Stimulated activated naive CD8-positive, alpha-beta T cell treated with anti-CD3 and anti-CD28 coated beads, Interleukin-15, amount 100 ng/mL, for 72 hours (primary cell): ENCODE results near the gene OAS3.
"Not testable (repeated sequence)": the region's sequence is repeated elsewhere in the genome, so short reads cannot be mapped to it uniquely, and the experiment has no call there.

Experiments
- ATAC-seq: fragments of 150-1000 bp; cut with Tn5 transposase; 2 replicates; pipeline ENCODE4 v1.10.0; 2021; ENCODE audit warnings: mild to moderate bottlenecking, moderate library complexity
- DNase-seq, 2 donors: peaks; one replicate each; pipeline ENCODE4 v3.0.0; 2021 to 2022
- H3K27ac Mint-ChIP-seq, 2 donors: one replicate each; pipeline ENCODE4 v1.8.0; 2022; ENCODE audit warnings: mild to moderate bottlenecking in 2 of 2, mixed read lengths in 2 of 2, moderate library complexity in 2 of 2
- H3K27me3 Mint-ChIP-seq: one replicate; pipeline ENCODE4 v1.8.0; 2022; ENCODE audit warnings: mixed read lengths
- H3K4me1 Mint-ChIP-seq: one replicate; pipeline ENCODE4 v1.8.0; 2022; ENCODE audit warnings: mild to moderate bottlenecking, mixed read lengths
- H3K4me3 Mint-ChIP-seq, 2 donors: one replicate each; pipeline ENCODE4 v1.8.0; 2022; ENCODE audit warnings: mild to moderate bottlenecking in 2 of 2, mixed read lengths in 2 of 2, moderate library complexity in 1 of 2
- H3K9me3 Mint-ChIP-seq, 2 donors: one replicate each; pipeline ENCODE4 v1.8.0; 2022; ENCODE audit warnings: mixed read lengths in 2 of 2

Gene OAS3

DNA sequence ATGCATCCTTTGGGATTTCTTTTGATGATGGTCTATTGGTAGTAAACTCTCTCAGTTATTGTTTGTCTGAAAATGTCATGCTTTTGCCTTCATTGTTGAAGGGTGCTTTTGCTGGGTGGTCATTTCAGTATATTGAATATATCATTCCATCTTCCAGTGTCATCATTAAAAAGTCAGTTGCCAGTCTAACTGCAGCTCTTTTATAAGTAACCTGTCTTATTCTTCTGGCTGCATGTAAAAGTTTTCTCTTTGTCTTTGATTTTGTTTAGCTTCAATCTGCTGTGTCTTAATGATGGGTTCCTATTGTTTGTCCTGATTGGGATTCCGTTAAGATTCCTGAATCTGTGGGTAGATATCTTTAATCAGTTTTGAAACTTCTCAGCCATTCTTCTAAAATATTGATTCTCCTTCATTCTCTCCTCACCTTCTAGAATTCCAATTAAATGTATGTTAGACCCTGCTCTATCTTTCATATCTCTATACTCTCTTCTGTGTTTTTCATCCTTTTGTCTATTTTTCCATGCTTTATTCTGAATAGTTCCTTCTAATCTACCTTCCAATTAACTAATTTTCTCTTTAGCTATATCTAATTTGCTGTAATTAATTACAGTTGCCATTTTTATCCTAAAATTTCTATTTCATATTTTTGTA is 25.1 kb upstream of the OAS3 start:
- Mint-ChIP-seq H3K27ac (no peak overlapping the region), H3K27me3 (no peaks in the 10 kb centered on the region), H3K9me3 (peaks cover 19 to 22% of the 10 kb centered on the region in 2 donors), H3K4me1 (peaks cover 20% of the 10 kb centered on the region), H3K4me3 (no peak overlapping the region)
- no peak for ATAC-seq
- no peak for DNase-seq

DNA sequence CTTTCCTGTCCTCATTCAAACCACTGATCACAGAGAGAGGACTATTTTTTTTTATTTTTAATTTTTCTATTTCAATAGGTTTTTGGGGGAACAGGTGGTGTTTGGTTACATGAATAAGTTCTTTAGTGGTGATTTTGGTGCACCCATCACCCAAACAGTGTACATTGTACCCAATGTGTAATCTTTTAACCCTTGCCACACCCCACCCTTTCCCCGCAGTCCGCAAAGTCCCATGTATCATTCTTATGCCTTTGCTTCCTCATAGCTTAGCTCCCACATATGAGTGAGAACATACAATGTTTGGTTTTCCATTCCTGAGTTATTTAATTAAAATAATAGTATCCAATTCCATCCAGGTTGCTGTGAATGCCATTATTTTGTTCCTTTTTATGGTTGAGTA is 24.4 kb upstream of the OAS3 start:
- H3K27ac Mint-ChIP-seq, ATAC-seq, H3K27me3 Mint-ChIP-seq, H3K4me3 Mint-ChIP-seq, DNase-seq: not testable (repeated sequence)
- Mint-ChIP-seq H3K9me3 (peaks cover 19 to 22% of the 10 kb centered on the region in 2 donors), H3K4me1 (peaks cover 13% of the 10 kb centered on the region)

DNA sequence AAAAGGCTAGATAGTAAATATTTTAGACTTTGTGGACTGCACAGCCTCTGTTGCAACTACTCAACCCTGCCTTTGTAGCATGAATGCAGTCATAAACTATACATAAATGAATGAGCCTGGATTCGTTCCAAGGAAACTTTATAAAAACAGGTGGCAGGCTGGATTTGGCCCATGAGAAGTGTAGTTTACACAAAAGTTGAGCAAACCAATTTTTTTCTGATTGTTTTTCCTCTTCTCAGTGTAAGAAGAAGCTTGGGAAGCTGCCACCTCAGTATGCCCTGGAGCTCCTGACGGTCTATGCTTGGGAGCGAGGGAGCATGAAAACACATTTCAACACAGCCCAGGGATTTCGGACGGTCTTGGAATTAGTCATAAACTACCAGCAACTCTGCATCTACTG is 22.0 kb upstream of the OAS3 start:
- no peak overlapping the region for H3K4me3 Mint-ChIP-seq
- ATAC-seq (no peak), DNase-seq (no peak)
- peaks cover 19 to 22% of the 10 kb centered on the region in 2 donors for H3K9me3 Mint-ChIP-seq
- H3K27me3 Mint-ChIP-seq = no peaks in the 10 kb centered on the region
- no peaks in the 10 kb centered on the region for H3K4me1 Mint-ChIP-seq
- no peak overlapping the region for H3K27ac Mint-ChIP-seq

- DNase-seq (no peak), ATAC-seq (no peak)
- no peak overlapping the region for H3K4me3 Mint-ChIP-seq
- H3K4me1 Mint-ChIP-seq = no peaks in the 10 kb centered on the region
- peaks cover 8% of the 10 kb centered on the region in 2 donors for H3K9me3 Mint-ChIP-seq
- no peaks in the 10 kb centered on the region for H3K27me3 Mint-ChIP-seq
- H3K27ac Mint-ChIP-seq = no peak overlapping the region
These were observed 19.2 kb upstream of the OAS3 start for GRCh38 chr12:112919121-112919520.

GRCh38 chr12:112924986-112925385 is 13.3 kb upstream of the OAS3 start:
- ATAC-seq (no peak), DNase-seq (no peak)
- Mint-ChIP-seq H3K4me1 (no peaks in the 10 kb centered on the region), H3K4me3 (no peak overlapping the region), H3K27me3 (no peaks in the 10 kb centered on the region), H3K9me3 (peaks cover 5 to 7% of the 10 kb centered on the region in 2 donors), H3K27ac (no peak overlapping the region)

- H3K27me3 Mint-ChIP-seq, ATAC-seq, DNase-seq, H3K27ac Mint-ChIP-seq, H3K4me3 Mint-ChIP-seq, H3K4me1 Mint-ChIP-seq: not testable (repeated sequence)
- peaks cover 7 to 13% of the 10 kb centered on the region in 2 donors for H3K9me3 Mint-ChIP-seq
These were observed 11.7 kb upstream of the OAS3 start for GRCh38 chr12:112926416-112927033.

GRCh38 chr12:112927475-112927874 is 10.8 kb upstream of the OAS3 start:
- H3K27ac Mint-ChIP-seq = no peak overlapping the region
- DNase-seq (no peak), ATAC-seq (no peak)
- no peak overlapping the region for H3K4me3 Mint-ChIP-seq
- no peaks in the 10 kb centered on the region for H3K27me3 Mint-ChIP-seq
- H3K9me3 Mint-ChIP-seq = peaks cover 7 to 13% of the 10 kb centered on the region in 2 donors
- H3K4me1 Mint-ChIP-seq = no peaks in the 10 kb centered on the region

- no peaks in the 10 kb centered on the region for H3K4me1 Mint-ChIP-seq
- H3K9me3 Mint-ChIP-seq = peaks cover 7 to 13% of the 10 kb centered on the region in 2 donors
- H3K4me3 Mint-ChIP-seq = no peak overlapping the region
- DNase-seq (no peak), ATAC-seq (no peak)
- no peaks in the 10 kb centered on the region for H3K27me3 Mint-ChIP-seq
- no peak overlapping the region for H3K27ac Mint-ChIP-seq
These were observed 10.3 kb upstream of the OAS3 start for GRCh38 chr12:112927925-112928324.

GRCh38 chr12:112928978-112929377 is 9.3 kb upstream of the OAS3 start:
- no peak for DNase-seq
- H3K27me3 Mint-ChIP-seq = no peaks in the 10 kb centered on the region
- peak overlapping the region in 1 of 2 donors; percentile 88 for H3K27ac Mint-ChIP-seq
- peaks cover 7 to 13% of the 10 kb centered on the region in 2 donors for H3K9me3 Mint-ChIP-seq
- H3K4me3 Mint-ChIP-seq = no peak overlapping the region
- H3K4me1 Mint-ChIP-seq = no peaks in the 10 kb centered on the region
- no peak for ATAC-seq

DNA sequence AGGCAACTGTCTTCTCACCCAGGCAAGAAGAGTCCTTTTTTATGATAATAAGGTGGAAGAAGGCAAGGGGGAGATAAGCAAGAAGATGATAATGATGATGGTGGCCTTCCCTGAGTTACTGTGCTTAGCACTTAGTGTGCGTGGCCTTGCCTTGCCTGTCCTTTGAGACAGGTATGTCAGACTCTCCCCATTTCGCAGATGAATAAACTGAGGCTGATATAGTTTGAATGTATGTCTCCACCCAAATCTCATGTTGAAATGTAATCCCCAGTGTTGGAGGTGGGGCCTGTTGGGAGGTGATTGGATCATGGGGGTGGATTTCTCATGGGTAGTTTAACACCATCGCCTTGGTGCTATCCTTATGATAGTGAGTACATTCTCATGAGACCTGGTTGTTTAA is 8.6 kb upstream of the OAS3 start:
- Mint-ChIP-seq H3K27me3 (no peaks in the 10 kb centered on the region), H3K9me3 (peaks cover 7 to 13% of the 10 kb centered on the region in 2 donors), H3K27ac (no peak overlapping the region), H3K4me3 (no peak overlapping the region), H3K4me1 (no peaks in the 10 kb centered on the region)
- DNase-seq = no peak
- ATAC-seq = no peak

DNA sequence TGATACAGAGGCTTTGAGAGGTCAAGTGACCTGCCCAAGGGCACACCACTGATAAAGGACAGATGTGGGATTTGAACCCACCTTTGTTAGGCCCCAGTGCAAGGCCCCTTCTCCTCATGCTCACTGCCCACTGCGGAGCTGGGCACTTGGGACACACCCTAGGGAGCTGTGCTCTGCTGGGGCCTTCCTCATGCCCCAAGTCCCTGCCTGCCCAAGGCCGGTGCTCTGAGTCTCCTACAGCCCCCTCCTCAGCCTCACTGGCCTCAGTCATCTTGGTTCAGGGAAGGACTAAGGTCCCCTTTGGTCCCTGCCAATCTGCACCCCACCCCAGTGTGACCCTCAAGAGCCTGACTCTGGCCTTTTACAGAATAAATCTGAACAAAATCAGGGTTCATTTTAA is 7.9 kb upstream of the OAS3 start:
- Mint-ChIP-seq H3K4me3 (no peak overlapping the region), H3K27ac (no peak overlapping the region)
- ATAC-seq = no peak

DNA sequence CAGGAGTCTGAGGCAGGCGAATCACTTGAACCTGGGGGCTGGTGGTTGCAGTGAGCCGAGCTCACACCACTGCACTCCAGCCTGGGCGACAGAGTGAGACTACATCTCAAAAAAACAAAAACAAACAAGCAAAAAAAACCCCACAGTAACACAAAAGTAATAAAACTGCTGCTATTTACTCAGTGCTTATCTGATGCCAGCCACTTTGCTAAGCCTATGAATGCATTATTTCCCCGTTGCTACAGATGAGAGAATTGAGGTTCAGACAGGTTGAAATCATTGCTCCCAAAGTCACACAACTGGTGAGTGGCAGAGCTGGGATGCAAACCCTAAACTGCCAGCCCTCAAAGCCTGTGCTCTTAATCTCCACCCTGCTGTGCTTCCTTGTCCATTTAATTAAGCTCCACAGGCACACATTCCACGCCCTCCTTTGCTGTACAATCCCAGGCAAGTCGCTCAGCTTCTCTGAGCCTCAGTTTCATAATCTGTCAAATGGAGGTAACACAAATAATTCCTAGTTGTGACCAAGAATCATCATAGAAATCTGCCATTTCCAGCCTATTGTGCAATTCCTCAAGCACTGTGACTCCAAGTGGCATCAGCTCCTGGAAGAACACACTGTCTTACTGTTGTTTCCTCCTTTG is 5.7 kb upstream of the OAS3 start:
- DNase-seq = no peak
- no peak overlapping the region for H3K27ac Mint-ChIP-seq
- H3K27me3 Mint-ChIP-seq = no peaks in the 10 kb centered on the region
- no peak overlapping the region for H3K4me3 Mint-ChIP-seq
- ATAC-seq = no peak
- H3K4me1 Mint-ChIP-seq = peaks cover 21% of the 10 kb centered on the region
- H3K9me3 Mint-ChIP-seq = peaks cover under 1 to 10% of the 10 kb centered on the region in 2 donors

More for the DNA sequence above, 7.9 kb upstream of the OAS3 start:
- H3K27me3 Mint-ChIP-seq = no peaks in the 10 kb centered on the region
- H3K4me1 Mint-ChIP-seq = peaks cover 2% of the 10 kb centered on the region
- peaks cover 7 to 13% of the 10 kb centered on the region in 2 donors for H3K9me3 Mint-ChIP-seq
- no peak for DNase-seq

- Mint-ChIP-seq H3K27me3 (no peaks in the 10 kb centered on the region), H3K4me1 (peaks cover 25% of the 10 kb centered on the region), H3K27ac (no peak overlapping the region), H3K4me3 (no peak overlapping the region), H3K9me3 (peaks cover 0 to 9% of the 10 kb centered on the region in 2 donors)
- DNase-seq = no peak
- ATAC-seq = no peak
These were observed 5.2 kb upstream of the OAS3 start for GRCh38 chr12:112933129-112933505.

- Mint-ChIP-seq H3K9me3 (no peaks in the 10 kb centered on the region), H3K27me3 (no peaks in the 10 kb centered on the region), H3K4me3 (no peak overlapping the region), H3K27ac (peak overlapping the region in 1 of 2 donors; percentile 10), H3K4me1 (peaks cover 47% of the 10 kb centered on the region)
- DNase-seq (no peak), ATAC-seq (no peak)
These were observed 2.0 kb upstream of the OAS3 start for GRCh38 chr12:112936264-112936663.

GRCh38 chr12:112936927-112937326 is 1.3 kb upstream of the OAS3 start:
- H3K9me3 Mint-ChIP-seq = no peaks in the 10 kb centered on the region
- H3K4me1 Mint-ChIP-seq = peaks cover 47% of the 10 kb centered on the region
- H3K4me3 Mint-ChIP-seq = no peak overlapping the region
- no peaks in the 10 kb centered on the region for H3K27me3 Mint-ChIP-seq
- no peak for ATAC-seq
- no peak overlapping the region for H3K27ac Mint-ChIP-seq
- no peak for DNase-seq

GRCh38 chr12:112938751-112939150 is 477 bp downstream of the OAS3 start:
- Mint-ChIP-seq H3K9me3 (no peaks in the 10 kb centered on the region), H3K4me3 (peak overlapping the region; percentile 82 to 88), H3K4me1 (peaks cover 47% of the 10 kb centered on the region), H3K27me3 (no peaks in the 10 kb centered on the region), H3K27ac (peak overlapping the region; percentile 72 to 94)
- DNase-seq = no peak
- ATAC-seq = peak; percentile 17
